Stimulated activated CD8-positive, alpha-beta memory T cell treated with anti-CD3 and anti-CD28 coated beads, Interleukin-2, amount 100 ng/mL, for 48 hours (primary cell): ENCODE data around the gene SLC25A47.
"Not testable (repeated sequence)": the region's sequence is repeated elsewhere in the genome, so short reads cannot be mapped to it uniquely, and the experiment has no call there.

Experiments
- DNase-seq, 2 donors: peaks; one replicate each; pipeline ENCODE4 v3.0.0-alpha.2; 2020; ENCODE audit warnings: low read depth in 2 of 2

The SLC25A47 gene

GRCh38 chr14:100305324-100306100, 17.6 kb upstream of the SLC25A47 start:
- DNase-seq: peak; percentile 40

GRCh38 chr14:100306101-100306997, 16.8 kb upstream of the SLC25A47 start, which contains the start of gene SLC25A29:
Gene SLC25A29 (minus strand): TSS chr14:100306444. CDS start chr14:100306232, 212 bp downstream.
- peak; percentile 74 to 82 for DNase-seq

GRCh38 chr14:100306998-100307765, 16.0 kb upstream of the SLC25A47 start:
- no peak for DNase-seq

DNA sequence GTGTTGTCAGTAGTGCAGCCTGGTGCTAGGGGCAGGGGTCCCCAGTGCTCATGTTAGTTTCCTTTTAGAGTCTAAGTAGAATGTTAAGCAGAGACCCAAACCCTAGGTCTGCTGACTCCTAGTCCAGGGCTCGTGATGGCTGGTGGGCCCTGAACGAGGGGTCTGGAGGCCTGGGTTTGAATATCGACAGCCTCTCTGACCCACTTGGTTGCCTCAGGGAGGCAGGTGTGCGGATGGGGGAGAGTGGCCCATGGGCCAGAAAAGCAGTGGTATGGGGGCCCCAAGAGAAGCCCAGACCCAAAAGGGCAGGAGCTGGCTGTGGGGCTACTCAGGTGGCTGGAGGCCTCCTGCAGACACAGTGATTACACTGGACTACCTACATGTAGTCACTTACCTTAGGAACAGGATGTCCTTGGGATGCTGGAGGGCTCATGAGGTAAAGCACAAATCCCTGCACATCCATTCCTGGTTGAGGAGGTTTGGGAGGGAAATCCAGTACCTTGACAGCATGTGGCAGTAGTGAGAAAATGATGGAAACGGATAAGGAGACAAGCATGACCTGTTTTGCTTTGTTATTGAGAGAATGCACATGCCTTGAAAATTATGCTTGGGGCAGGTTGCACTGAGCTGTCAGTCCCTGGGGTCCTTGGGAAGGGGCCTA, 15.2 kb upstream of the SLC25A47 start:
- DNase-seq: no peak

DNA sequence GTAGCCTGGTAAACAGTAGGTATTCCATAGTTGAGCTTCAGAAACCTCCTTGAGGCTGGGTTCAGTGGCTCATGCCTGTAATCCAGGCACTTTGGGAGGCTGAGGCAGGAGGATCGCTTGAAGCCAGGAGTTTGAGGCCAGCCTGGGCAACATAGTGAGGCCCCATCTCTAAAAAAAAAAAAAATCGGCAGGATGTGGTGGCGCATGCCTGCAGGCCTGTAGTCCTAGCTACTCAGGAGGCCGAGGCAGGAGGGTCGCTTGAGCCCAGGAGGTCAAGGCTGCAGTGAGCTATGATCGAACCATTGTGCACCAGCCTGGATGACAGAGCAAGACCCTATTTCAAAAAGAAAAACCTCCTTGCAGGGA, 14.7 kb upstream of the SLC25A47 start:
- DNase-seq: not testable (repeated sequence)

GRCh38 chr14:100309028-100309737, 14.0 kb upstream of the SLC25A47 start:
- no peak for DNase-seq

DNA sequence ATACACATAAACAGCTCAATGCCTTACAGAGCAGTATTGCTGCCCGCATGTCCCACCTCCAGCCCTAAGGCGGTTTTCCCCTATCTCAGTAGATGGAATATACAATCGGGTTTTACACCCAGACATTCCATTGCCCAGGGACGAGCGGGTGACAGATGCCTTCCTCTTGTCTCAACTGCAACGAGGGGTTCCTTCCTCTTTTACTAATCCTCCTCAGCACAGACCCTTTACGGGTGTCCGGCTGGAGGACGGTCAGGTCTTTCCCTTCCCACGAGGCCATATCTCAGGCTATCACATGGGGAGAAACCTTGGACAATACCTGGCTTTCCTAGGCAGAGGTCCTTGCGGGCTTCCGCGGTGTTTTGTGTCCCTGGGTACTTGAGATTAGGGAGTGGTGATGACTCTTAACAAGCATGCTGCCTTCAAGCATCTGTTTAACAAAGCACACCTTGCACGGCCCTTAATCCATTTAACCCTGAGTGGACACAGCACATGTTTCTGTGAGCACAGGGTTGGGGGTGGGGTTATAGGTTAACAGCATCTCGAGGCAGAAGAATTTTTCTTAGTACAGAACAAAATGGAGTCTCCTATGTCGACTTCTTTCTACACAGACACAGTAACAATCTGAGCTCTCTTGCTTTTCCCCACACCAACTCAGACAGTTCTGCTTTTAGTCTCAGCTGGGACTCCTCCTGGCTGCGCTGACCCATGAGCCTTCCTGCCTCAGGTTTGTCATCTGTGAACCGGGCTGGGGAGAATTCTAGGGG, 10.8 kb upstream of the SLC25A47 start:
- not testable (repeated sequence) for DNase-seq

GRCh38 chr14:100312877-100313400, 10.2 kb upstream of the SLC25A47 start:
- DNase-seq: no peak

- no peak for DNase-seq
These were observed 9.5 kb upstream of the SLC25A47 start for GRCh38 chr14:100313464-100314230.

DNA sequence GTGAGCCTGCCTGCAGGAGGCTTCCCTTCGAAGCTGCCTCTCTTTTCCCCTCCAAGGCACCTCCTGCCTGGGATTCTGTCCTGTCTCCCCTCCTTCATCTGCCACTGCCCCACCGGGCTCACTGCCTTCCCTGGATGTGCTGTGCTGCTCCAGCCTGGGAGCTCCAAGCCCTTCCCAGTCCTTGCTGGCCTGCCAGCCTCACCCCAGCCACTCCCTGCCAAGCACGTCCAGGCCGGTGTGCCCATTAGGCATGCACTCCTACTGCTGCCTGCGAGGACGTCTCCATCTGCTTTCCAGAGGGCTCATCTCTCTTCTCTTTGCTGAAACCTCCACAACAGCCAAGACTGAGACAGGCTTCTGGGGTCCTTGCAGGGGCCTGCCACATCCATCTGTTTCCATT, 8.4 kb upstream of the SLC25A47 start:
- no peak for DNase-seq

GRCh38 chr14:100317389-100317788, 5.8 kb upstream of the SLC25A47 start:
- DNase-seq: no peak

DNA sequence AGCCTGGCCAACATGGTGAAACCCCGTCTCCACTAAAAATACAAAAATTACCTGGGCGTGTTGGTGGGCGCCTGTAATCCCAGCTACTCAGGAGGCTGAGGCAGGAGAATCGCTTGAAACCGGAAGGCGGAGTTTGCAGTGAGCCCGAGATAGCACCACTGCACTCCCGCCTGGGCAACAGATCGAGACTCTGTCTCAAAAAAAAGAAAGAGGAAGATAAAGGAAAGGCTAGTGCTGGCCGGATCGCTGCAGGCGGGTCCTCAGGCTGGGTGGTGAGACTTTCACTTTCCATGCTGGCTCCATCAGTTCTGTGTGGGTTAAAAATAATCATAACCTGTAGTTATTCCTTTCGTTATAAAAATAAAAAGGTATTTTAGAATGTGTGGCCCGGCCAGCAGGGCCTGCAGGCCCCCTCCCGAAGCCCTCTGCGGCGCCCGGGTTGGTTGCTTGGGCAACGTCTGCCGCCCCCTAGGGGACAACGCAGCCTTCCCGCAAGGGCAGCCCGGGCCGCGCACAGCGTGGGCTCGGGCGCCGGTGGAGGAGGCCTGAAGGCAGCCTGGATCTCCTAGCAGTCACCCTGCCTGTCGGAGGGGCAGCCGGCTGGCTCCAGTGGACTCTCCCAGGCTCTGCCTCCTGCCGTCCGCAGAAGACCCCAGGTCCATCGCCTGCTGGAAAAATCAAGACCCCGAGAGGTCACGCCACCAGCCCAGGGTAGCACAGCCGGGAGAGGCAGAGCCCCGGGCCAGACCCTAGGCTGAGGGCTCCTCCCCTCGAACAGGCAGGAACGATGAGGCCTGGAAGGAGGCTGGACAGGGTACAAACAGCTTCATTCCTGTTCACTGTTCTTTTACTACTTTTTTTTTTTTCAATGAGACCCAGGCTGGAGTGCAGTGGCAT, 5.0 kb upstream of the SLC25A47 start:
- DNase-seq: peak; percentile 68 to 69

GRCh38 chr14:100320157-100320856, 2.8 kb upstream of the SLC25A47 start:
- DNase-seq: no peak

DNA sequence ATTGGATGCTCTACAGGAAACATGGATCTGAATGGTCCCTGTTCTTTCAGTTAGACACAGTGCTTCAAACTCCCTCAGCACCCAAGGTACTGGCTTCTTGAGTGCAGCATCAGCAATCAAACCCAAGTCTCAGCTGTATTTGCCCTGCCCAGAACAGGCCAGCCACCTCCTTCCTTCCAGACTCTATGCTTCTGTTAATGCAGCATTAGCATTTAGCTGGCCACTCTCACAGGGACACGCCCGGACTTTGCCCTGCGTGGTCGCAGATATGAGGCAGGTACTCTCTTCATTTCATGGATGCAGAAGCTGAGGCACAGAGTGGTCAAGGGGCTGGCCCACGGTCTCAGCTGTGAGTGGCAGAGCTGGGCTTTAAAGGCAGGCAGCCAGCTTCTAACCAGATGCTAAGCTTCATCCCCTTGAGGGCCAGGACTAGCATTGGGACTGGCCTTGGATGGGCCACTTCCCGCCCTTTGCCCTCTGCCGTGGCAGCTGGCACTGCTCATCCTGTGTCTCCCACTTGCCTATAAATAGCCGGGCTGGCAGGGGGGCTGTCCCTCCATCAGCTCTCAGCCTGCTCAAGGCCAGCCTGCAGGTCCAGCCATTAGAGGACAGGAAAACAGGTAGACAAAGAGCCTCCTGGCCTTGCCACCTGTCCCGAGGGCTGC, 1.5 kb upstream of the SLC25A47 start:
- DNase-seq: no peak

GRCh38 chr14:100322138-100322957, 791 bp upstream of the SLC25A47 start:
- DNase-seq: no peak

DNA sequence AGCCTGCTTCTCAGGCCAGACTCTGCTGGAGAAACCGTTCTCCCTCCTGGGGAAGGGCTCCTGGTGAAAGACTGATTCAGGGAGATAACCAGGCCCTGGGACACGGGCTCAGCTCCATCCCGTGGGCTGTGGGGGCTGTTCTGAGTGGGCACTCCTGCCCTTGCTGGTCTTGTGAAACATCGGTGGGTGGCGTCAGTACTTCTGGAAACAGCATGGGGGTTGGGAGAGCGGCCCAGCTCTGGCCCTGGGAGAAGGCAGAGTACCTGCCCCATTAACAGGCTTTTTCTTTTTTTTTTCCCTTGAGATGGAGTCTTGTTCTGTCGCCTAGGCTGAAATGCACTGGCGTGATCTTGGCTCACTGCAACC, 786 bp downstream of the SLC25A47 start:
- no peak for DNase-seq
